ENCODE data around the gene GSTM4. TPM values are rescaled to one million over a fixed set of nuclear protein-coding genes. Genes with fewer than 3 reads are reported as not detected.

Gene GSTM4
- total and polyA plus RNA-seq, 2 experiments from 2014 or later: 64.5 to 116 TPM

DNA sequence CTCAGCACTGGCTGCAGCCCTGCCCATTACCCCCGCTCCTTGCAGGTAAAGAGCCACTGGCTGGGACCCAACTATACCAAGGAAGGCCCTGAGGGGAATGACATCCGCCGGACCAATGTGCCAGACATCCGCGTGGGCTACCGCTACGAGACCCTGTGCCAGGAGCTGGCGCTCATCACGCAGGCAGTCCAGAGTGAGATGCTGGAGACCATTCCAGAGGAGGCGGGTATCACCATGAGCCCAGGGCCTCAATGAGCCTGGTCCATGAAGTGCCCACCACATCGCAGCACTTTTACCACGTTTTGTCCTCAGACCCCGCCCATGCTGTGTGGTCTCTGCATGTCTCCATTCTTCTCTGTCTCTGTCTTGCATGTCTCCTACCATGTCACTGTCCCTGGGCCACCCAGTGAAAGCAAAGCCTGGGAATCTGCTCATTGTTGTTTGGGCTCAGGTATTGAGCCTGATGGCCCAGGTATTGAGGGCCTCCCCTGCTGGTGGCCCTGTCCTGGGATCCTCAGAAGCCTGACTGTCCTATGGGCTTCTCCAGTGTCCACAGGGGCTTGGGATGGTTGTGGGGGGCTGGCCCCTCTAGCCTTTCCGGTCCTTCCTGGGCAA, 24.9 kb upstream of the GSTM4 start:
- Histone ChIP-seq H3K9me3 (ENCODE audit: low read depth) (no peaks in the 10 kb centered on the region), H3K27ac (no peak overlapping the region), H3K79me2 (no peaks in the 10 kb centered on the region), H3K4me1 (ENCODE audit: insufficient read depth) (peaks cover 8% of the 10 kb centered on the region), H2AFZ (no peak overlapping the region), H3K27me3 (no peaks in the 10 kb centered on the region), H3K4me2 (no peak overlapping the region), H4K20me1 (ENCODE audit: insufficient read depth, poor library complexity, severe bottlenecking) (no peaks in the 10 kb centered on the region), H3K36me3 (replicated peaks; ENCODE audit: insufficient read depth, low read depth) (no peaks in the 10 kb centered on the region), H3K4me3 (no peak overlapping the region), H3K9me2 (replicated peaks; ENCODE audit: insufficient read depth) (no peaks in the 10 kb centered on the region)
- 97% methylated on average over 14 of the region's 14 CpGs for WGBS (ENCODE audit: low lambda C conversion rate, missing lambda C conversion rate)
- DNase-seq (ENCODE audit: low spot score): no peak
- TF ChIP-seq, protein P1, sequence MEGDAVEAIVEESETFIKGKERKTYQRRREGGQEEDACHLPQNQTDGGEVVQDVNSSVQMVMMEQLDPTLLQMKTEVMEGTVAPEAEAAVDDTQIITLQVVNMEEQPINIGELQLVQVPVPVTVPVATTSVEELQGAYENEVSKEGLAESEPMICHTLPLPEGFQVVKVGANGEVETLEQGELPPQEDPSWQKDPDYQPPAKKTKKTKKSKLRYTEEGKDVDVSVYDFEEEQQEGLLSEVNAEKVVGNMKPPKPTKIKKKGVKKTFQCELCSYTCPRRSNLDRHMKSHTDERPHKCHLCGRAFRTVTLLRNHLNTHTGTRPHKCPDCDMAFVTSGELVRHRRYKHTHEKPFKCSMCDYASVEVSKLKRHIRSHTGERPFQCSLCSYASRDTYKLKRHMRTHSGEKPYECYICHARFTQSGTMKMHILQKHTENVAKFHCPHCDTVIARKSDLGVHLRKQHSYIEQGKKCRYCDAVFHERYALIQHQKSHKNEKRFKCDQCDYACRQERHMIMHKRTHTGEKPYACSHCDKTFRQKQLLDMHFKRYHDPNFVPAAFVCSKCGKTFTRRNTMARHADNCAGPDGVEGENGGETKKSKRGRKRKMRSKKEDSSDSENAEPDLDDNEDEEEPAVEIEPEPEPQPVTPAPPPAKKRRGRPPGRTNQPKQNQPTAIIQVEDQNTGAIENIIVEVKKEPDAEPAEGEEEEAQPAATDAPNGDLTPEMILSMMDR (IDR thresholded peaks at IDR 0.05; ENCODE audit: poor library complexity): no peak
- no peak for TF ChIP-seq EZH2 (IDR thresholded peaks at IDR 0.05; ENCODE audit: borderline replicate concordance)
- TF ChIP-seq EZH2phosphoT487 (IDR thresholded peaks at IDR 0.05; ENCODE audit: low read depth, severe bottlenecking, unreplicated experiment): no peak

DNA sequence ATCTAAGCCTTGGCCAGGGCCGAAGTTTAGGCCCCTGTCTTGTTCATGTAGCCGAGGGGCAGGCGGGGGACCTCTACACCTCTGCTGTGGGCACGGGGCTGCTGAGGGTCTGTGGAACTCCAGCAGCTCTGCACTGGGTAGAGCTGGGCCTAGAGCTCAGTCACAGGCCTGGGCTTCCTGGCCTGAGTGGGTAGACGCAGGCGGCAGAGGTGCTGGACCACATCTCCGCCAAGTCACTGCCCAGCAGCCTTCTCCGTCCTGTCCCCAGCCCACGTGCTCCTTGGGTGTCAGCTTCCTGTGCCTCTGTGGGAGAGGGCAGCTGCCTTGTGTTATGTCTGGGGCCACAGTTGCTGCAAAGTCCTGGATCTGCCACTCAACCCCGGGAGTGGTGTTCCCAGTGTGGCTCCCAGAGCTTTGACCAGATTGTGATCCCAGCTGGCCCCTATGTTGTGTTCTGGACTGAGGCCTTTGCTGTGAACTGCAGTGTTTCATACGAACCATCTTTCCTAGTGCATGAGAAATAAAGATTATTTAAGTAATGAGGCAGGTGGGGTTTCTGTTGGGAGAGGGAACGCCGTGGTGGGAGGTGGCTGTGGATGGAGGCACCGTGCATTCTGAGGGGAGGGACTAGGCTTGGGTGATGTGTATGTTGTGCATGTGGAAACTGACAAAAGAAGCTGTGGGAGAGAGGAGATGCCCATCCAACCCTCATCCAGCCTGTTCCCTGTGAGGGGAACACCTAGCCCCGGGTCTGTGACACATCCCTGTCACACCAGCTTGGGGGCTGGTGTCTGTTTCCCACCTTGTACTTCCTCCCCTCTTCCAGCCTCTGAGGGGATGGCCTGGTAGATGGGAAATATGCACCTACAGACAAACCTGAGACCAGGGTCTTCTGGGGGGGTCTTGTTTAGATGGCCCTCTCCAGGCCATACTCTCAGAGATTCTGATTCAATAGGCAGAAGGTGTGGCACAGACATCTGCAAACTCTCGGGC, 24.1 kb upstream of the GSTM4 start:
- Histone ChIP-seq H3K9me3 (ENCODE audit: low read depth) (no peaks in the 10 kb centered on the region), H3K4me2 (no peak overlapping the region), H3K79me2 (no peaks in the 10 kb centered on the region), H4K20me1 (ENCODE audit: insufficient read depth, poor library complexity, severe bottlenecking) (no peaks in the 10 kb centered on the region), H3K36me3 (replicated peaks; ENCODE audit: insufficient read depth, low read depth) (no peaks in the 10 kb centered on the region), H3K27ac (no peak overlapping the region), H3K9me2 (replicated peaks; ENCODE audit: insufficient read depth) (no peaks in the 10 kb centered on the region), H2AFZ (no peak overlapping the region), H3K4me1 (ENCODE audit: insufficient read depth) (peaks cover 13% of the 10 kb centered on the region), H3K4me3 (no peak overlapping the region), H3K27me3 (no peaks in the 10 kb centered on the region)
- TF ChIP-seq EZH2 (IDR thresholded peaks at IDR 0.05; ENCODE audit: borderline replicate concordance) (no peak), EZH2phosphoT487 (IDR thresholded peaks at IDR 0.05; ENCODE audit: low read depth, severe bottlenecking, unreplicated experiment) (no peak)
- TF ChIP-seq, protein P1 (IDR thresholded peaks at IDR 0.05; ENCODE audit: poor library complexity): no peak
- 92% methylated on average over 16 of the region's 16 CpGs for WGBS (ENCODE audit: low lambda C conversion rate, missing lambda C conversion rate)
- DNase-seq (ENCODE audit: low spot score): no peak

DNA sequence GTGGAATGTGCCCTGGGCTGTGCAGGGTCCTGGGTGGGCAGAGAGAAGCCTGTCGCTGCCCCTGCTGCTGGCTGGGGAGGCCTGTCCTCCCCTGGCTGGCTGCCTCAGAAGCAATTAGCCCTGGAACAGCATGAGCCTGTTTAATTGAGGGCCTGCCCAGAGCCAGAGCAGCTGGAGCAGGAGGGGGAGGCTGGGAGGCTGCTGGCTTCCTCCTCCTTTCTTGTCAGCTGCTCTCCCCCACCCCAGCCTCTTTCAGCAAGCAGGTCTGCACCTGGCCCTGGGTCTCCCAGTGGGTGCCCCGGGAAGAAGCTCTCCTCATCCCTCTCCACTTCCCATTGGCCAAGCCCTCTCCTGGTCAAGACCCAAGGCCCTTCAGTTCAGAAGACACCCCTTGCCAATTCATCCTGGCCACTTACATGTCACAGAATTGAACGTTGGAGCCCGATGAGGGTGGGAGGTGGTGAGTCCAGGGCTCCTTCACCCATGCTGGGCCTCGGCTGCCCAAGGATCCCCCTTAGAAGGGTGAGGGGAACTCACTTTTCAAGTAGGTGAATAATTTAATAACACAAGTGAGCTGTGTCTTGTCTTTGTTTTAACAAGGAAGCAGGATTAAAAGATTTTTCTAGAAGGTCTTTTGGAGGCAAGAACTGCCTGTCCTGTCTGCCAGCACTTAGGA, 23.1 kb upstream of the GSTM4 start:
- no peaks in the 10 kb centered on the region for H3K27me3 ChIP-seq
- 81% methylated on average over 5 of the region's 5 CpGs for WGBS (ENCODE audit: low lambda C conversion rate, missing lambda C conversion rate)
- H3K4me2 ChIP-seq: no peak overlapping the region
- H3K79me2 ChIP-seq: no peaks in the 10 kb centered on the region
- peaks cover 13% of the 10 kb centered on the region for H3K4me1 ChIP-seq (ENCODE audit: insufficient read depth)
- DNase-seq (ENCODE audit: low spot score): no peak
- TF ChIP-seq EZH2phosphoT487 (IDR thresholded peaks at IDR 0.05; ENCODE audit: low read depth, severe bottlenecking, unreplicated experiment) (no peak), EZH2 (IDR thresholded peaks at IDR 0.05; ENCODE audit: borderline replicate concordance) (no peak)
- TF ChIP-seq, protein P1 (IDR thresholded peaks at IDR 0.05; ENCODE audit: poor library complexity): no peak
- no peaks in the 10 kb centered on the region for H3K9me3 ChIP-seq (ENCODE audit: low read depth)
- H3K9me2 ChIP-seq (replicated peaks; ENCODE audit: insufficient read depth): no peaks in the 10 kb centered on the region
- H4K20me1 ChIP-seq (ENCODE audit: insufficient read depth, poor library complexity, severe bottlenecking): no peaks in the 10 kb centered on the region
- H2AFZ ChIP-seq: no peak overlapping the region
- H3K27ac ChIP-seq: peak overlapping the region; percentile 48
- no peak overlapping the region for H3K4me3 ChIP-seq
- no peaks in the 10 kb centered on the region for H3K36me3 ChIP-seq (replicated peaks; ENCODE audit: insufficient read depth, low read depth)

Data from hepatocyte (in vitro differentiated cells).